Measurements from ENCODE around the gene ALAD. TPM values are rescaled to one million over a fixed set of nuclear protein-coding genes. Genes with fewer than 3 reads are reported as not detected.
"Not testable (repeated sequence)": the region's sequence is repeated elsewhere in the genome, so short reads cannot be mapped to it uniquely, and the experiment has no call there.

The ALAD gene
- polyA plus RNA-seq, 1 donor (not counting 4 experiments of a cell fraction or from before 2014, with no cell fraction given) = 9.3 TPM

GRCh38 chr9:113446323-113446740 lies 45.2 kb upstream of the ALAD start:
- no peaks in the 10 kb centered on the region for H3K27me3 ChIP-seq (ENCODE audit: control insufficient read depth, extremely low read depth, insufficient read depth, low read length)
- DNase-seq (ENCODE audit: low read depth, low spot score) (no peak), FAIRE-seq (no peak)
- H3K9ac ChIP-seq (ENCODE audit: control insufficient read depth, extremely low read depth, insufficient read depth, low read length) = no peak overlapping the region
- H3K4me1 ChIP-seq (ENCODE audit: control insufficient read depth, extremely low read depth, insufficient read depth, low read length) = no peaks in the 10 kb centered on the region
- no peaks in the 10 kb centered on the region for H3K79me2 ChIP-seq (ENCODE audit: control insufficient read depth, insufficient read depth, low read length)
- no peaks in the 10 kb centered on the region for H4K20me1 ChIP-seq (ENCODE audit: control insufficient read depth, extremely low read depth, insufficient read depth, low read length)
- H2AFZ ChIP-seq (ENCODE audit: control insufficient read depth, low read length) = no peak overlapping the region
- dilution Hi-C loops (cut with MboI; ENCODE audit: extremely low pct_ligation_motif_present, low sequenced_read_pairs) = no loop called here
- H3K9me1 ChIP-seq (ENCODE audit: control insufficient read depth, extremely low read depth, insufficient read depth, low read length) = no peaks in the 10 kb centered on the region
- H3K36me3 ChIP-seq (ENCODE audit: control insufficient read depth in 2 of 2, extremely low read depth in 1 of 2, insufficient read depth in 2 of 2, low read length in 2 of 2) = no peaks in the 10 kb centered on the region
- H3K4me3 ChIP-seq (ENCODE audit: control insufficient read depth in 2 of 3, extremely low read depth in 1 of 3, insufficient read depth in 2 of 3, low read depth in 1 of 3, low read length in 3 of 3) = no peak overlapping the region
- H3K9me3 ChIP-seq (ENCODE audit: control insufficient read depth, low read depth, low read length) = no peaks in the 10 kb centered on the region
- no peak for TF ChIP-seq EZH2 (IDR thresholded peaks at IDR 0.05; ENCODE audit: low read length)
- peak in 2 of 3 experiments; percentile 29 to 42 for TF ChIP-seq CTCF (optimal IDR thresholded peaks at IDR 0.05 in 1 of 3, IDR thresholded peaks at IDR 0.05 in 1 of 3, conservative IDR thresholded peaks at IDR 0.05 in 1 of 3; ENCODE audit: extremely low read depth in 1 of 3, insufficient read depth in 2 of 3, low read length in 3 of 3)
- H3K4me2 ChIP-seq (ENCODE audit: control insufficient read depth, extremely low read depth, insufficient read depth, low read depth, low read length) = no peak overlapping the region
- H3K27ac ChIP-seq (ENCODE audit: control insufficient read depth, insufficient read depth, low read length) = no peak overlapping the region

- FAIRE-seq (no peak), DNase-seq (ENCODE audit: low read depth, low spot score) (no peak)
- dilution Hi-C loops (cut with MboI; ENCODE audit: extremely low pct_ligation_motif_present, low sequenced_read_pairs) = no loop called here
- H3K27ac ChIP-seq (ENCODE audit: control insufficient read depth, insufficient read depth, low read length) = no peak overlapping the region
- no peak for TF ChIP-seq EZH2 (IDR thresholded peaks at IDR 0.05; ENCODE audit: low read length)
- no peak for TF ChIP-seq CTCF (optimal IDR thresholded peaks at IDR 0.05 in 1 of 3, IDR thresholded peaks at IDR 0.05 in 1 of 3, conservative IDR thresholded peaks at IDR 0.05 in 1 of 3; ENCODE audit: extremely low read depth in 1 of 3, insufficient read depth in 2 of 3, low read length in 3 of 3)
- no peaks in the 10 kb centered on the region for H3K4me1 ChIP-seq (ENCODE audit: control insufficient read depth, extremely low read depth, insufficient read depth, low read length)
- no peak overlapping the region for H3K9ac ChIP-seq (ENCODE audit: control insufficient read depth, extremely low read depth, insufficient read depth, low read length)
- H4K20me1 ChIP-seq (ENCODE audit: control insufficient read depth, extremely low read depth, insufficient read depth, low read length) = no peaks in the 10 kb centered on the region
- no peak overlapping the region for H2AFZ ChIP-seq (ENCODE audit: control insufficient read depth, low read length)
- H3K79me2 ChIP-seq (ENCODE audit: control insufficient read depth, insufficient read depth, low read length) = no peaks in the 10 kb centered on the region
- no peaks in the 10 kb centered on the region for H3K9me1 ChIP-seq (ENCODE audit: control insufficient read depth, extremely low read depth, insufficient read depth, low read length)
- H3K4me2 ChIP-seq (ENCODE audit: control insufficient read depth, extremely low read depth, insufficient read depth, low read depth, low read length) = no peak overlapping the region
- H3K4me3 ChIP-seq (ENCODE audit: control insufficient read depth in 2 of 3, extremely low read depth in 1 of 3, insufficient read depth in 2 of 3, low read depth in 1 of 3, low read length in 3 of 3) = no peak overlapping the region
- H3K9me3 ChIP-seq (ENCODE audit: control insufficient read depth, low read depth, low read length) = no peaks in the 10 kb centered on the region
- no peaks in the 10 kb centered on the region for H3K27me3 ChIP-seq (ENCODE audit: control insufficient read depth, extremely low read depth, insufficient read depth, low read length)
- no peaks in the 10 kb centered on the region for H3K36me3 ChIP-seq (ENCODE audit: control insufficient read depth in 2 of 2, extremely low read depth in 1 of 2, insufficient read depth in 2 of 2, low read length in 2 of 2)
Observed at GRCh38 chr9:113444736-113445135, 43.7 kb upstream of the ALAD start.

GRCh38 chr9:113437716-113438115 lies 36.6 kb upstream of the ALAD start:
- H3K4me3 ChIP-seq (ENCODE audit: control insufficient read depth in 2 of 3, extremely low read depth in 1 of 3, insufficient read depth in 2 of 3, low read depth in 1 of 3, low read length in 3 of 3); H3K4me1 ChIP-seq (ENCODE audit: control insufficient read depth, extremely low read depth, insufficient read depth, low read length); H2AFZ ChIP-seq (ENCODE audit: control insufficient read depth, low read length); H3K27me3 ChIP-seq (ENCODE audit: control insufficient read depth, extremely low read depth, insufficient read depth, low read length); H3K9me3 ChIP-seq (ENCODE audit: control insufficient read depth, low read depth, low read length); dilution Hi-C loops (cut with MboI; ENCODE audit: extremely low pct_ligation_motif_present, low sequenced_read_pairs); H3K9ac ChIP-seq (ENCODE audit: control insufficient read depth, extremely low read depth, insufficient read depth, low read length); H3K36me3 ChIP-seq (ENCODE audit: control insufficient read depth in 2 of 2, extremely low read depth in 1 of 2, insufficient read depth in 2 of 2, low read length in 2 of 2); H3K79me2 ChIP-seq (ENCODE audit: control insufficient read depth, insufficient read depth, low read length); FAIRE-seq; H3K9me1 ChIP-seq (ENCODE audit: control insufficient read depth, extremely low read depth, insufficient read depth, low read length); H3K27ac ChIP-seq (ENCODE audit: control insufficient read depth, insufficient read depth, low read length); H3K4me2 ChIP-seq (ENCODE audit: control insufficient read depth, extremely low read depth, insufficient read depth, low read depth, low read length); H4K20me1 ChIP-seq (ENCODE audit: control insufficient read depth, extremely low read depth, insufficient read depth, low read length); DNase-seq (ENCODE audit: low read depth, low spot score): not testable (repeated sequence)
